ENCODE data around the gene KSR1. TPM values are rescaled to one million over a fixed set of nuclear protein-coding genes. Genes with fewer than 3 reads are reported as not detected.
A peak's percentile ranks its signal among the peaks of the same experiment; 100 is the strongest.

KSR1 gene
- total and polyA plus RNA-seq, 2 of the 8 experiments (the other 6 are each of a cell fraction or from before 2014, with no cell fraction given) = 14.1 to 34.7 TPM

DNA sequence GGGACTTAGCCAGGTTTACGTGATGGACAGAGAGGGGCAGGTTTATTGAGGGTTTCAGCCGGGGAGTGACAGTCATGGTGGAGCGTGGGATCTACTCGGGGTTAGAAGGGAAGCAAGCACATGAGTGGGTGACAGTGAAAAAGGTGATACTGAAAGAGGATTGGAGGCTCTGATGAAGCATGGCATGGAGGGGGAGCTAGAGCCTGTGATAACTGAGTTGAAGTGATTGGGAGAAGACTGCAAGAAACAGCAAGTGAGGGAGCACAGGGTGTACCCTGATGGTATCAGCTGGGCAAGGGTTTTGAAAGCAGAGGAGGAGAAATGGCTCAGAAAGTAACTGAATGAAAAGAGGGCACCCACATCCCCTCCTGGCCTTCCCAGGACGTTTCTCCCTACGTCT, 6.7 kb upstream of the KSR1 start:
- H2BK20ac ChIP-seq (ENCODE audit: low read length) = no peak overlapping the region
- no peaks in the 10 kb centered on the region for H3K9me3 ChIP-seq (ENCODE audit: insufficient read depth in 2 of 2, low read depth in 1 of 2, low read length in 1 of 2)
- no peak overlapping the region for H3K14ac ChIP-seq (ENCODE audit: insufficient read length)
- H3K27ac ChIP-seq (ENCODE audit: low read depth, low read length) = no peak overlapping the region
- no peak overlapping the region for H3K56ac ChIP-seq (replicated peaks; ENCODE audit: insufficient read length, low read depth, low read length)
- DNase-seq (ENCODE audit: low read depth in 1 of 2, low spot score in 2 of 2) = no peak
- H2BK12ac ChIP-seq (ENCODE audit: low read depth, low read length) = no peak overlapping the region
- H3K4me3 ChIP-seq (ENCODE audit: extremely low read depth in 1 of 4, insufficient read depth in 2 of 4, low read depth in 3 of 4, low read length in 4 of 4) = no peak overlapping the region
- H2BK15ac ChIP-seq (ENCODE audit: low read length) = no peak overlapping the region
- no peak for FAIRE-seq
- H3K18ac ChIP-seq (ENCODE audit: extremely low read depth, low read length) = no peak overlapping the region
- H3K4me1 ChIP-seq (replicated peaks in 1 of 4; ENCODE audit: control insufficient read depth in 3 of 4, insufficient read depth in 4 of 4, low read length in 3 of 4) = no peaks in the 10 kb centered on the region
- H3K27me3 ChIP-seq (replicated peaks in 1 of 4; ENCODE audit: control insufficient read depth in 3 of 4, extremely low read depth in 1 of 4, insufficient read depth in 3 of 4, low read length in 3 of 4) = no peaks in the 10 kb centered on the region
- H3K4me2 ChIP-seq (ENCODE audit: insufficient read depth in 1 of 2, low read depth in 2 of 2, low read length in 2 of 2) = no peak overlapping the region
- ChIA-PET POLR2A (ENCODE audit: partially characterized antibody) (no interaction called here), CTCF (ENCODE audit: partially characterized antibody) (interaction anchor here (0.9 to 17.4 kb wide), 5 partner anchors 18 to 151 kb away, joined by 3 to 209 read pairs (median 4); no protein-coding TSS in a partner anchor)
- no peaks in the 10 kb centered on the region for H3K79me2 ChIP-seq (ENCODE audit: control insufficient read depth in 1 of 2, insufficient read depth in 2 of 2, low read length in 2 of 2)
- H4K91ac ChIP-seq (replicated peaks; ENCODE audit: insufficient read length, low read length) = no peak overlapping the region
- WGBS, 2 experiments (ENCODE audit: extremely low coverage in 1 of 2, insufficient coverage in 1 of 2, insufficient read length in 1 of 2, insufficient replicate concordance in 2 of 2, low coverage in 1 of 2, low lambda C conversion rate in 2 of 2, missing lambda C conversion rate in 1 of 2) = 97% methylated on average over 6 of the region's 6 CpGs; no CpG with 5 or more reads in 1 of the 2 experiments
- H2AK5ac ChIP-seq (ENCODE audit: low read depth, low read length) = no peak overlapping the region
- no peaks in the 10 kb centered on the region for H3K79me1 ChIP-seq (ENCODE audit: low read depth, low read length)
- no peaks in the 10 kb centered on the region for H3K23me2 ChIP-seq (ENCODE audit: low read depth, low read length)
- H3K4ac ChIP-seq (replicated peaks; ENCODE audit: insufficient read length, low read depth, low read length) = no peak overlapping the region
- no peak overlapping the region for H2BK5ac ChIP-seq (ENCODE audit: low read depth, low read length)
- no peak overlapping the region for H4K5ac ChIP-seq (ENCODE audit: insufficient read length, low read depth, low read length)
- no peak overlapping the region for H2BK120ac ChIP-seq (replicated peaks; ENCODE audit: low read depth, low read length)
- H3K36me3 ChIP-seq (ENCODE audit: control insufficient read depth in 2 of 4, insufficient read depth in 4 of 4, low read length in 3 of 4) = no peaks in the 10 kb centered on the region
- no peaks in the 10 kb centered on the region for H4K20me1 ChIP-seq (replicated peaks in 1 of 2; ENCODE audit: control insufficient read depth in 1 of 2, insufficient read depth in 2 of 2, low read length in 2 of 2)
- TF ChIP-seq RAD21 (IDR thresholded peaks at IDR 0.05 in 1 of 2, conservative IDR thresholded peaks at IDR 0.05 in 1 of 2; ENCODE audit: low read depth in 2 of 2, low read length in 2 of 2) = 0 out of 4 replicates have a peak, but pooled peaks of 1 of the 2 experiments have one; percentile 4
- TF ChIP-seq POU5F1 (IDR thresholded peaks at IDR 0.05; ENCODE audit: low read depth, low read length) = no peak
- no peak overlapping the region for H2AFZ ChIP-seq (ENCODE audit: low read length)
- H4K8ac ChIP-seq (ENCODE audit: extremely low read depth, insufficient read depth, low read length) = no peak overlapping the region
- H3K9ac ChIP-seq (replicated peaks in 1 of 4; ENCODE audit: extremely low read depth in 1 of 4, low read depth in 3 of 4, low read length in 3 of 4) = no peak overlapping the region
- H3K23ac ChIP-seq (ENCODE audit: insufficient read length) = no peak overlapping the region

Measured in H1 (cell line).